Hematopoietic multipotent progenitor cell treated with erythropoietin and hydrocortisone succinate and interleukin-3 and kit ligand, for 17 days (in vitro differentiated cells): ENCODE results near the gene OR2S2.
"Not testable (repeated sequence)": the region's sequence is repeated elsewhere in the genome, so short reads cannot be mapped to it uniquely, and the experiment has no call there.

ENCODE experiments used
- DNase-seq: peaks from one replicate; pipeline ENCODE4 v3.0.0-alpha.2; 2015; ENCODE audit warnings: low spot score

Gene OR2S2

GRCh38 chr9:35958104-35958837 lies at the start of gene OR2S2:
Gene OR2S2 (minus strand): TSS chr9:35958154. CDS start chr9:35958098, 56 bp downstream.
- no peak for DNase-seq

DNA sequence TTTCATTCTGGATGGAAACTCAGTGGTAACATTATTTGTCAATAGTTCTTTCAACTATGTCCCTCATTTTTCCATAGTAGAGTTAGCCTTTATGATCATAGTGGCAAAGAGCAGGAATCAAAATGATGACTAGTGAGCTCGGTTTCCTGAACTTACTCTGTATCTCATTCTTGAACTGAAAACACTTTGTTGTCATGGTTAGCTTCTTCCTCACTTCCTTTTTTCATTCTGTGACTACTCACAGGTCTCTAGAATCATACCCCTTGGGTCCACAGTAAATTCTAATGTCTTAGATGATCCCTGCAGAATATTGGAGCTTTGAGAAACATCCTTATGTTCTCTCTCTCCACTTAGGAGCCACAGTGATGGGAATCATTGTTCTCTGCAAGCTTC lies 49.4 kb upstream of the OR2S2 start:
- no peak for DNase-seq

DNA sequence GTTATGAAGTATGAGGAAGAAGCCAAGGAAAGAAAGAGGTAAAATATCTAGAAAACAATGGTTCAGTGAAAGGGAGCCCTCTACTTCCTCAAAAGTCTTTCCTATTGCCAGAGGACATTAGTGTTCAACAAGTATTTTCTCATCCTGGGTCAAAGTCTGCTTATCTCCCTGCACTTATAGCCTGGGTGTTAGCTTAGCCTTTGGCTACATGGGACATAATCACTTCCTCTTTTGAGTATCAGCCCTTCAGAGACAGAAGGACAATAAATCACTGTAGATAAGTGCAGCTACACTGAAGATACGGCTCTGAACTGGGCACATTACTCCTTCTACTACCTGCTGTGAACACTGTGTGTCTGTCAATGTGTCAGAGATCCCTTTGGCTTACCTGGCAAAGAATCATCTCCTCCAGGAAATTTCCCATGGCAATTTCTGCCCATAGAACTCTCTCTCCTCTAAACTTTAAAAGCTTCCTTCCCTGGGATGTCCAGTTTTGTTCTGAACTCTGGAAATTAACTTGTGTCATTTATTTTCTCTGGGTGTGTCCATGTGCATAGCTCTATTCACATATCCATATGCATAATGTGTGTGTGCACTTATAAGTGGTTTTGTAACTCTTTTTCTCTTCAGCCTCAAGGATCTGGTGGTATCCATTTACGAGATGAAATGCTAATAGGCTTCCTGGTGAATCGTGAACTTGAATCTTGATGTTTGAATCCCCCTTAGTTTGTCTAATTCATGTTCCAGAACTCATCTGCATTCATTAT lies 48.8 kb upstream of the OR2S2 start:
- no peak for DNase-seq

- no peak for DNase-seq
Observed at GRCh38 chr9:36005891-36006290, 47.9 kb upstream of the OR2S2 start.

- no peak for DNase-seq
Observed at GRCh38 chr9:35998333-35998732, 40.4 kb upstream of the OR2S2 start.

DNA sequence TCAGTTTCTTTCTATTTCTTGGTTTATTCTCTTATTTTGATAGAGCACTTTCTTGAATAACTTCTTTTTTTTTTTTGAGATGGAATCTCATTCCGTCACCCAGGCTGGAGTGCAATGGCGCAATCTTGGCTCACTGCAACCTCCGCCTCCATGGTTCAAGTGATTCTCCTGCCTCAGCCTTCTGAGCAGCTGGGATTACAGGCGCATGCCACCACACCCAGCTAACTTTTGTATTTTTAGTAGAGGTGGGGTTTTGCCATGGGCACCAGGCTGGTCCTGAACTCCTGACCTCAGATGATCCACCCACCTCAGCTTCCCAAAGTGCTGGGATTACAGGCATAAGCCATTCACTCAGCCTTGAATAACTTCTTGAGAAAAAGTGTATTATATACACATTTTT lies 39.1 kb upstream of the OR2S2 start:
- DNase-seq, result not testable (repeated sequence)

GRCh38 chr9:35996358-35996970 lies 38.5 kb upstream of the OR2S2 start:
- DNase-seq, result no peak

DNA sequence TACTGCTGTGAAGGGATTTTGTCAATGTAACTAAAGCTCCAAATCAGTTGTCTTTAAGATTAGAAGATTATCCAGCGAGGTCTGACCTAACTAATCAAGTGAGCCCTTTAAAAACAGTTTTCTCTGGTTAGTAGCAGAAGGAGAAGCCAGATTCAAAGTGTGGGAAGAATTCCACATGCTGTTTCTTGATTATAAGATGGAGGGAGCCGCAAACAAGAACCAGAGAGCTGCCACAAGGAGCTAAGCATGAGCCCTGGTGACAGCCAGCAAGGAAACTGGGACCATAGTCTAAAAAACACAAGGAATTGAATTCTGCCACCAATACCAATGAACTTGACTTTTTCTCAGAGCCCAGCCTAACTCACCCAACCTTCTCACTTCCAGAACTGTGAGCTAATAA lies 37.0 kb upstream of the OR2S2 start:
- DNase-seq, result no peak

DNA sequence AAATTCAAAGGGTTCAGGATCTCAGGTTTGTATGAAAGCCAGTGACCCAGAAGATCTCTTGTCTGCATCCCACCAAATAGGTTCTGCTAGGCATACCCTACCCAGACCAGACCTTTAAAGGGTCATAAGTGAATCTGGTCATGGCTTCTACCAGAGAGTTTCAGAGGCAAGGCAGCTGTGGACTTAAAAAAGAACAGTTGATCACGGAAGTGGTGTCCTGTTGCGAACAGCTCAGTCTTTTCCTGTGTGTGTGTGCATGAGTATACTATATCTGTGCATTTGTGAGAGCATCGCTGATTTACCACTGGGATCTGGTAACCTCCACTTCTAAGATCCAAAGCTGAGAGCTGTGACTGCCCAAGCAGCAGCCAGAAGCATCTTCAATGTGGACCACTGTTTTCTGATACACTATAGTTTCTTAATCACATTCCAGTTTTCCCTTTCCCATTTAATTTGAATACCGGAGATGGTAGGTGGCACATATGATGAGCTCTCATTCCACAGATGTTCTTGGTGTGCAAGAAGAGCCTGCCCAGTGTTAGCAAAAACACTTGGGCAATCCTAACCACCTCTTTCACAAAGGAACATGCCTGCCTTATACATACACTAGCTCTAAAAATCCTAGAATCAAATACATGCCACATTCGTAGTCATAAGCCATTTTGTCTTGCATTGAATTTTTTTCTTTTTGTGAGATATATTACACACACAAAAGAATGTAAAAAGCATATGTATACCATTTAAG lies 36.2 kb upstream of the OR2S2 start:
- DNase-seq, result no peak

- not testable (repeated sequence) for DNase-seq
Observed at GRCh38 chr9:35993136-35993535, 35.2 kb upstream of the OR2S2 start.

GRCh38 chr9:35990155-35990554 lies 32.2 kb upstream of the OR2S2 start:
- no peak for DNase-seq

DNA sequence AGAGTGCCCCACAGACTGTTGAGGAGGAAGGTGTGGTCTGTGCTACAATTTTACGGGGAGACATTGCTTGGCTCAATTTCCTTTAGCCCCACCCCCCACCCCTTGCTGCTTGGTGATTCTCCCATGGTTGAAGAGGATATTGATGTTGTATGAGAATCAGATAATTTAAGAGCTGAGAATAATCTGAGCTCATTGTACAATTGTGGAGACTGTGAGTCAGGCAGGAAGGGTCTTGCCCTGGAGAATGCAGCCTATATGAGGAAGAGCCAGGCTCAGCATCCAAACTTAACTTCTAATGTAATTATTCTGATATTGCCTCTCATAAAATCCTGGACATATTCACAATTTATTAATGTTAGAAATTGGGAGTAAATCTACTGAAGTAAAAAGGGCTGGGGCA lies 26.1 kb upstream of the OR2S2 start:
- DNase-seq, result no peak

DNA sequence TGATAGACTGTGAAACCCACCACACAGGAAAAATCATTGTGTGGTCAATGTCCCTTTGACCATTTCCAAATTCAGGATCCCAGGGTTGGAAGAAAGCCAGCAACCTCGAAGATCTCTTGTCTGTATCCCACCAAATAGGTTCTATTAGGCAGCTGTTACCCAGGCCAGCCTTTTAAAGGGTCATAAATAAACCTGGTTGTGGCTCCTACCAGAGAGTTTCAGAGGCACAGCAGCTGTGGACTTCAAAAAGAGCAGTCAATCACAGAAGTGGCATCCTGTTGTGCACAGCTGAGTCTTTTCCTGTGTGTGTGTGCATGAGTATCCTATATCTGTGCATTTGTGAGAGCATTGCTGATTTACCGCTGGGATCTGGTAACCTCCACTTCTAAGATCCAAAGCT lies 23.7 kb upstream of the OR2S2 start:
- no peak for DNase-seq

- DNase-seq, result no peak
Observed at GRCh38 chr9:35980289-35981011, 22.5 kb upstream of the OR2S2 start.

GRCh38 chr9:35978792-35979191 lies 20.8 kb upstream of the OR2S2 start:
- DNase-seq, result no peak

DNA sequence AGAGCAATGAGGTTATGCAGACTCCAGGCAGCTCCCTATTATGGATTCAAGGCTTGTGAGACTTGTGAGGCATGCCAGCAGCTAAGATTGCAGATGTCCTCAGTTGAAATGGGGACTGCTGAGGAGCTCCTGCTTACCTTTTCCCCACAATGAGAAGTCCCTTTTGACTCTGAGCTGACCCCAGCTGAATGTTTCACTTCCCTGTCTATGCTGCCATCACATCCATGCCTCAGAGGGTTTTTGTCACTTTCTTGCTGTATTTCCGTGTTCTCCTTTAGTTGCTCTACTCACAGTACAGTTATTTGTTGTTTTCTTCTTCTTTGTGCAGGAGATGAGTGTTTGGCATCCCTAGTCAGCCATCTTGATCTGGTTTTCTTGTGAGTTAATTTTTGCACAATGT lies 18.8 kb upstream of the OR2S2 start:
- no peak for DNase-seq

DNA sequence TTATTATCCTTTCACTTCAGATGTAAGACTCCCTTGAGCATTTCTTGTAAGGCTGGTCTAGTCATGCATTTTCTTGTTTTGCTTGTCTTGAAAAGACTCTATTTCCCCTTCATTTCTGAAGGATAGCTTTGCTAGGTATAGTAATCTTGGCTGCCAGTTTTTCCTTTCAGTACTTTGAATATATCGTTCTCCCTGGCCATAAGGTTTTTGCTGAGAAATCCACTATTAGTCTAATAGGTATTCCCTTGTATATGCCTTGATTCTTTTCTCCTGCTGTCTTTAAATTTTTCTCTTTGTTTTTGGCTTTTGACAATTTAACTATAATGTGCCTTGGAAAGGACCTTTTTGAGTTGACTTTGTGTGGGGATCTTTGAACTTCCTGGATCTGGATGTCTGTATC lies 16.8 kb upstream of the OR2S2 start:
- DNase-seq, result no peak

- no peak for DNase-seq
Observed at GRCh38 chr9:35972093-35972492, 14.1 kb upstream of the OR2S2 start.

DNA sequence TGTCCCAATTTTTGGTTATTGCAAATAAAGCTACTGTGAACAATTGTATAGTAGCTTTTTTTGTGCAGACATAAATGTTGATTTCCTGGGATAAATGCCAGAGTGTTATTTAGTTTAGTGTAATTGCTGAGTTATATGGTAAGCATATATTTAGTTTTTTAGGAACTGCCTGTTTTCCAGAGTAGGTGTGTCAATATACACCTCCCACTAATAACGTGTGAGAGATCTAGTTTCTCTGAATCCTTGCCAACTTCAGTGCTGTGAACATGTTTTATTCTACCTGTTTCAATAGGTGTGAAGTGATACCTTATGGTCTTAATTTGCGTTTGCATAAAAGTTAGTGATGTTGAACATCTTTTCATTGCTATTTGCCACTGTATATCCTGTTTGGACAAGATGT lies 9.1 kb upstream of the OR2S2 start:
- no peak for DNase-seq

GRCh38 chr9:35966433-35966832 lies 8.5 kb upstream of the OR2S2 start:
- no peak for DNase-seq

DNA sequence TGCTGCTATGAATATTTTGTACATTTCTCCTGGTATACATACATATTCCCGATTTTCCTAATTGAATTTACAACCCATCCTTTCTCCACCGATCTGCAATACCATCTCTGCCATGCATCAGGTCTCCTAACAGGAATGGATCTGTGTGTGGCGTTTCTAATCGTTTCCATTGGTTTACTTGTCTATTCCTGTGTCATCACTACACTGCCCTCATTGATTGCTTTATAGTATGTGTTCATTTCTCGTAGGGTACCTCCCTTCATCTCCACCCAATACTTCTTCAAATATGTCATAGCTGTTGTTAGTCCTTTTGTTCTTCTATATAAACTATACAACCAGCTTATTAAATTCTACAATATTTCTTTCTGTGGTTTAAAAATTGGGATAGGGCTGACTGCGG lies 7.1 kb upstream of the OR2S2 start:
- no peak for DNase-seq
